ENCODE data around the gene SRGAP1.
"Not testable (repeated sequence)": the region's sequence is repeated elsewhere in the genome, so short reads cannot be mapped to it uniquely, and the experiment has no call there.

SRGAP1 gene

GRCh38 chr12:63869656-63870055 lies 25.2 kb downstream of the SRGAP1 start:
- no peak for DNase-seq (ENCODE audit: low spot score)

GRCh38 chr12:63870838-63871237 lies 26.3 kb downstream of the SRGAP1 start:
- DNase-seq (ENCODE audit: low spot score), result no peak

- DNase-seq (ENCODE audit: low spot score), result no peak
Observed at GRCh38 chr12:63874897-63875480, 30.5 kb downstream of the SRGAP1 start.

GRCh38 chr12:63875703-63876102 lies 31.2 kb downstream of the SRGAP1 start:
- no peak for DNase-seq (ENCODE audit: low spot score)

GRCh38 chr12:63876980-63877379 lies 32.5 kb downstream of the SRGAP1 start:
- no peak for DNase-seq (ENCODE audit: low spot score)

GRCh38 chr12:63877693-63878092 lies 33.2 kb downstream of the SRGAP1 start:
- DNase-seq (ENCODE audit: low spot score), result no peak

- DNase-seq (ENCODE audit: low spot score), result not testable (repeated sequence)
Observed at GRCh38 chr12:63880235-63880634, 35.7 kb downstream of the SRGAP1 start.

- DNase-seq (ENCODE audit: low spot score), result no peak
Observed at GRCh38 chr12:63880742-63881263, 36.3 kb downstream of the SRGAP1 start.

GRCh38 chr12:63882844-63883243 lies 38.3 kb downstream of the SRGAP1 start:
- no peak for DNase-seq (ENCODE audit: low spot score)

GRCh38 chr12:63885401-63885800 lies 40.9 kb downstream of the SRGAP1 start:
- no peak for DNase-seq (ENCODE audit: low spot score)

- DNase-seq (ENCODE audit: low spot score), result no peak
Observed at GRCh38 chr12:63888908-63889635, 44.6 kb downstream of the SRGAP1 start.

GRCh38 chr12:63889721-63890509 lies 45.4 kb downstream of the SRGAP1 start:
- no peak for DNase-seq (ENCODE audit: low spot score)

GRCh38 chr12:63893170-63893569 lies 48.7 kb downstream of the SRGAP1 start:
- no peak for DNase-seq (ENCODE audit: low spot score)

- no peak for DNase-seq (ENCODE audit: low spot score)
Observed at GRCh38 chr12:63894132-63894531, 49.6 kb downstream of the SRGAP1 start.

GRCh38 chr12:63895841-63896240 lies 51.3 kb downstream of the SRGAP1 start:
- no peak for DNase-seq (ENCODE audit: low spot score)

- DNase-seq (ENCODE audit: low spot score), result no peak
Observed at GRCh38 chr12:63897931-63898330, 53.4 kb downstream of the SRGAP1 start.

GRCh38 chr12:63898764-63899337 lies 54.4 kb downstream of the SRGAP1 start:
- no peak for DNase-seq (ENCODE audit: low spot score)

GRCh38 chr12:63899396-63899795 lies 54.9 kb downstream of the SRGAP1 start:
- no peak for DNase-seq (ENCODE audit: low spot score)

GRCh38 chr12:63900922-63901793 lies 56.7 kb downstream of the SRGAP1 start:
- no peak for DNase-seq (ENCODE audit: low spot score)

GRCh38 chr12:63904653-63905052 lies 60.2 kb downstream of the SRGAP1 start:
- no peak for DNase-seq (ENCODE audit: low spot score)

- DNase-seq (ENCODE audit: low spot score), result no peak
Observed at GRCh38 chr12:63905544-63905943, 61.0 kb downstream of the SRGAP1 start.
